GM18951 (cell line): ENCODE measurements around the gene SLC6A19.

Experiments used
- POLR2A ChIP-seq: IDR thresholded peaks from 4 replicates; pipeline ENCODE4 v1.6.1; 2011; ENCODE audit warnings: mild to moderate bottlenecking; ENCODE audit not compliant: insufficient read length, insufficient read depth; ENCODE audit errors: extremely low read depth
- in situ Hi-C: fragments of 300-500 bp; cut with MboI; formaldehyde crosslinking; loops from one replicate; pipeline ENCODE4 v1.12.0; 2022; ENCODE audit warnings: low sequenced_read_pairs, mixed read lengths, inconsistent platforms; ENCODE audit not compliant: unreplicated experiment

Gene SLC6A19

GRCh38 chr5:1171340-1171941 is 30.0 kb upstream of the SLC6A19 start:
- TF ChIP-seq POLR2A = no peak
- in situ Hi-C loops = loop anchor here (10.0 kb wide), 1 partner anchor 473 kb away; no protein-coding TSS in a partner anchor

- no peak for TF ChIP-seq POLR2A
- in situ Hi-C loops = loop anchor here (10.0 kb wide), 1 partner anchor 473 kb away; no protein-coding TSS in a partner anchor
These were observed 29.3 kb upstream of the SLC6A19 start for GRCh38 chr5:1172007-1172581.

- in situ Hi-C loops = loop anchor here (10.0 kb wide), 1 partner anchor 472 kb away; no protein-coding TSS in a partner anchor
- no peak for TF ChIP-seq POLR2A
These were observed 28.6 kb upstream of the SLC6A19 start for GRCh38 chr5:1172670-1173404.

GRCh38 chr5:1173485-1174070 is 27.8 kb upstream of the SLC6A19 start:
- in situ Hi-C loops = loop anchor here (10.0 kb wide), 1 partner anchor 471 kb away; no protein-coding TSS in a partner anchor
- TF ChIP-seq POLR2A = no peak

GRCh38 chr5:1174122-1174936 is 27.1 kb upstream of the SLC6A19 start:
- in situ Hi-C loops = loop anchor here (10.0 kb wide), 1 partner anchor 470 kb away; no protein-coding TSS in a partner anchor
- no peak for TF ChIP-seq POLR2A

- in situ Hi-C loops = loop anchor here (10.0 kb wide), 1 partner anchor 470 kb away; no protein-coding TSS in a partner anchor
- no peak for TF ChIP-seq POLR2A
These were observed 26.4 kb upstream of the SLC6A19 start for GRCh38 chr5:1175015-1175414.

GRCh38 chr5:1175801-1176472 is 25.5 kb upstream of the SLC6A19 start:
- no peak for TF ChIP-seq POLR2A
- in situ Hi-C loops = loop anchor here (10.0 kb wide), 1 partner anchor 469 kb away; no protein-coding TSS in a partner anchor

GRCh38 chr5:1176473-1177391 is 24.7 kb upstream of the SLC6A19 start:
- in situ Hi-C loops = loop anchor here (10.0 kb wide), 1 partner anchor 468 kb away; no protein-coding TSS in a partner anchor
- TF ChIP-seq POLR2A = no peak

- TF ChIP-seq POLR2A = no peak
- in situ Hi-C loops = loop anchor here (10.0 kb wide), 1 partner anchor 467 kb away; no protein-coding TSS in a partner anchor
These were observed 23.4 kb upstream of the SLC6A19 start for GRCh38 chr5:1177826-1178528.
